GM10248 (cell line): Measurements from ENCODE around the gene BTG4.

Experiments used
- CTCF ChIA-PET: fragments of 300-600 bp; sonication (Branson Sonifier 250); formaldehyde crosslinking; extraction: SDS; loops from one replicate; lab custom pipeline; 2021; ENCODE audit warnings: antibody characterized with exemption; lab: Yijun Ruan, JAX
- POLR2A ChIA-PET: fragments of 350-650 bp; sonication (Branson Sonifier 250); formaldehyde crosslinking; extraction: SDS; loops from one replicate; lab custom pipeline; 2020; ENCODE audit warnings: antibody characterized with exemption; lab: Yijun Ruan, JAX
- DNase-seq: peaks from one replicate; pipeline ENCODE4 v3.0.0; 2012; ENCODE audit errors: extremely low spot score
- CTCF ChIP-seq: IDR thresholded peaks from 2 replicates; pipeline ENCODE4 v1.5.1; 2012; ENCODE audit warnings: mild to moderate bottlenecking, low read depth; ENCODE audit errors: extremely low read depth, missing control alignments, control extremely low read depth

Gene BTG4

GRCh38 chr11:111531136-111531535 lies 18.9 kb upstream of the BTG4 start:
- POLR2A ChIA-PET, result no interaction called here
- TF ChIP-seq CTCF, result no peak
- CTCF ChIA-PET, result interaction anchor here (0.6 to 1.5 kb wide), 5 partner anchors 8 to 85 kb away, joined by 3 to 4 read pairs (median 3); no protein-coding TSS in a partner anchor
- no peak for DNase-seq

DNA sequence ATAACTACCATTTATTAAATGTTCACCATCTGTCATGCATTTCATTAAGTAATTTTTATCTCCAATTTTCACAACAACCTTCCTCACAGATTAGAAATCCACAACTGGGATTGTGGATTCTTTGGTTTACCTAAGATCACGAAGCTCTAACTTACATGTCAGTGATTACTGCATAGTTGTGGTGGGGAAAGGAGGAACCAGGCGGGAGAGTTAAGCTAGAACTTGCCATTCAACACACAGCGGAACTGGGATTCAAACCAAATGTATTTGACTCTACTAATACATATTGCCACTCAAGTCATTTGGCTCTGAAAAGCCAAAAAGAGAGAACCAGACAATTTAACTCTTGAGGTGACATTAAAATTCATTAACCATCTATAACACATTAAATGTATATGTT lies 17.9 kb upstream of the BTG4 start:
- no peak for DNase-seq
- POLR2A ChIA-PET, result no interaction called here
- CTCF ChIA-PET, result interaction anchor here (0.7 kb wide), 1 partner anchor 13 kb away, joined by 3 read pairs; no protein-coding TSS in a partner anchor
- TF ChIP-seq CTCF, result no peak

- POLR2A ChIA-PET, result no interaction called here
- no peak for DNase-seq
- TF ChIP-seq CTCF, result no peak
- CTCF ChIA-PET, result interaction anchor here (1.7 kb wide), 1 partner anchor 10 kb away, joined by 4 read pairs; no protein-coding TSS in a partner anchor
These were observed 16.4 kb upstream of the BTG4 start for GRCh38 chr11:111528557-111528956.

DNA sequence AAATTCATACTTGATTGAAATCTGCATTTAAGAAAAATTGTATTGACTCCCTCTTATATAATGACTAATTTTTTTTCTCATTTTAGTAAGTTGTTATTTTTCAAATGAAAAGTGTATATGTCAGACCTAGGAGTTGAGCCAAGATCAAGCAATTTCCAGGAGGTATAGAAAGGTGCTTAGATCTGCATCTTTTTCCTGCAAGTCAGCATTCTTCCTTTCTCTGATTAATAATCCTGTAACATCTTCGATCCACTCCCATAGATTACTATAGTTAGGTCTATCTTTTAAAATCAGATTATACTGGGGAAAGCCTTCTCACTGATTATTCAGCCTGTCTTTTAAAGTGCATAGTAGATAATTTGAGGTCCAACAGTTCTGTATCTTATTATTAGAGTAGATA lies 15.1 kb upstream of the BTG4 start:
- ChIA-PET CTCF (no interaction called here), POLR2A (no interaction called here)
- TF ChIP-seq CTCF, result no peak
- no peak for DNase-seq

- ChIA-PET POLR2A (no interaction called here), CTCF (no interaction called here)
- no peak for TF ChIP-seq CTCF
- DNase-seq, result peak; percentile 46
These were observed 14.3 kb upstream of the BTG4 start for GRCh38 chr11:111526501-111526900.

DNA sequence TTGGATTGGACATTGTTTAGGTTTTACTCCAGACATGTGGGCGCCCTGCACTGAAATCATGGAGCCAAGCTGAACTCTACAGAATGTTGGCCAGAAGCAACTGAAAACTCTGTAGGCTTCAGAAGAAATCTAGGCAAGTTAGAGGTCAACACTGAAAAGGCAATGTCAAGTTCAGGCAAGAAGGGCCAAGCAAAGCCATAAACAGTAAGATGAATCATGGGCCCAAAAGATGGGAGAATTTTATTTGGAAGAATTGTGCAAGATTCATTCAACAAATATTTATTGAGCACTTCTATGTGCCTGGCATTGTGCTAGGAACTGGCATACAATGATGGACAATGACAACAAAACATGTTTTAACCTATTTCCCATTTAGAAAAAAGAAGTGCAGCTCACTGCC lies 13.3 kb upstream of the BTG4 start:
- POLR2A ChIA-PET, result no interaction called here
- DNase-seq, result no peak
- CTCF ChIA-PET, result interaction anchor here (1.0 kb wide), 1 partner anchor 8 kb away, joined by 3 read pairs; no protein-coding TSS in a partner anchor
- no peak for TF ChIP-seq CTCF

DNA sequence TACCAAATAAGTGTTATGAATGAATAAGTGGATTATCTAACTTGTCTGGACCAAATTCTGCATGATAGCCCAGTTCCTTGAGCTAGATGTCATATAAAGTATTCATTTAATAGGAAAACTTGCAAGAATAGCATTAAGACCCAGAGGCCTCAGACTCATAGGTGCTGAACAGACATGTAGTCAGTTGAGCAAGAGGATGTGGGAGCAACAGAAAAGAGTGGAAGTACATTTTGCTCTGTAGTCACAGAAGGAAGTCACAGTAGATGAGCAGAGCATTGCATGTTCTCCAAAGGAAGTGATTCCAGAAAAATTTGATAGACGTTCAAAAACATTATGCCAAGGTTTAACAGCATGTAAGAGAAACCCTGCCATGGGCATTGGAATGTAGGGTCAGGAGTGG lies 11.9 kb upstream of the BTG4 start:
- DNase-seq, result no peak
- TF ChIP-seq CTCF, result no peak
- ChIA-PET CTCF (interaction anchor here (1.5 kb wide), 1 partner anchor 10 kb away, joined by 4 read pairs; no protein-coding TSS in a partner anchor), POLR2A (no interaction called here)
